Mesothelial cell of epicardium (in vitro differentiated cells): ENCODE measurements around the gene MYEOV. TPM values are rescaled to one million over a fixed set of nuclear protein-coding genes. Genes with fewer than 3 reads are reported as not detected.

Experiments
- DNase-seq, 2 experiments: peaks; one replicate each; pipeline ENCODE4 v3.0.0; 2021; ENCODE audit warnings: low spot score in 2 of 2; ENCODE audit not compliant: unreplicated experiment in 2 of 2
- H3K27ac Mint-ChIP-seq: 2 replicates; pipeline ENCODE4 v1.8.0; 2021; ENCODE audit warnings: mixed read lengths
- H3K27me3 Mint-ChIP-seq: 2 replicates; pipeline ENCODE4 v1.8.0; 2021; ENCODE audit warnings: low read depth, mixed read lengths
- H3K36me3 Mint-ChIP-seq: 2 replicates; pipeline ENCODE4 v1.8.0; 2021; ENCODE audit warnings: mixed read lengths
- H3K4me1 Mint-ChIP-seq: 2 replicates; pipeline ENCODE4 v1.8.0; 2021; ENCODE audit warnings: mixed read lengths
- H3K4me3 Mint-ChIP-seq: 2 replicates; pipeline ENCODE4 v1.8.0; 2021; ENCODE audit warnings: mild to moderate bottlenecking, moderate library complexity, mixed read lengths
- H3K9me3 Mint-ChIP-seq: 2 replicates; pipeline ENCODE4 v1.8.0; 2021; ENCODE audit warnings: mixed read lengths
- total RNA-seq: library from RNA; stranded (reverse); gene quantifications from 3 replicates; pipeline ENCODE4 v1.2.1, GENCODE V29; 2021
- TF ChIP-seq, protein P1 (sequence below): fragments of 200-600 bp; sonication (generic); IDR thresholded peaks from one replicate; pipeline ENCODE4 v1.5.0; 2021; ENCODE audit warnings: antibody characterized with exemption; ENCODE audit not compliant: unreplicated experiment

Gene MYEOV
- total RNA-seq, 1 donor from 2014 or later: 2.6 TPM

- H3K36me3 Mint-ChIP-seq: no peaks in the 10 kb centered on the region
- DNase-seq: no peak
- H3K4me3 Mint-ChIP-seq: no peak overlapping the region
- peaks cover 6% of the 10 kb centered on the region for H3K27me3 Mint-ChIP-seq
- H3K27ac Mint-ChIP-seq: no peak overlapping the region
- peaks cover 20% of the 10 kb centered on the region for H3K4me1 Mint-ChIP-seq
- TF ChIP-seq, protein P1, sequence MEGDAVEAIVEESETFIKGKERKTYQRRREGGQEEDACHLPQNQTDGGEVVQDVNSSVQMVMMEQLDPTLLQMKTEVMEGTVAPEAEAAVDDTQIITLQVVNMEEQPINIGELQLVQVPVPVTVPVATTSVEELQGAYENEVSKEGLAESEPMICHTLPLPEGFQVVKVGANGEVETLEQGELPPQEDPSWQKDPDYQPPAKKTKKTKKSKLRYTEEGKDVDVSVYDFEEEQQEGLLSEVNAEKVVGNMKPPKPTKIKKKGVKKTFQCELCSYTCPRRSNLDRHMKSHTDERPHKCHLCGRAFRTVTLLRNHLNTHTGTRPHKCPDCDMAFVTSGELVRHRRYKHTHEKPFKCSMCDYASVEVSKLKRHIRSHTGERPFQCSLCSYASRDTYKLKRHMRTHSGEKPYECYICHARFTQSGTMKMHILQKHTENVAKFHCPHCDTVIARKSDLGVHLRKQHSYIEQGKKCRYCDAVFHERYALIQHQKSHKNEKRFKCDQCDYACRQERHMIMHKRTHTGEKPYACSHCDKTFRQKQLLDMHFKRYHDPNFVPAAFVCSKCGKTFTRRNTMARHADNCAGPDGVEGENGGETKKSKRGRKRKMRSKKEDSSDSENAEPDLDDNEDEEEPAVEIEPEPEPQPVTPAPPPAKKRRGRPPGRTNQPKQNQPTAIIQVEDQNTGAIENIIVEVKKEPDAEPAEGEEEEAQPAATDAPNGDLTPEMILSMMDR: no peak
- no peaks in the 10 kb centered on the region for H3K9me3 Mint-ChIP-seq
Measured at GRCh38 chr11:69276165-69276564, 17.8 kb upstream of the MYEOV start.

DNA sequence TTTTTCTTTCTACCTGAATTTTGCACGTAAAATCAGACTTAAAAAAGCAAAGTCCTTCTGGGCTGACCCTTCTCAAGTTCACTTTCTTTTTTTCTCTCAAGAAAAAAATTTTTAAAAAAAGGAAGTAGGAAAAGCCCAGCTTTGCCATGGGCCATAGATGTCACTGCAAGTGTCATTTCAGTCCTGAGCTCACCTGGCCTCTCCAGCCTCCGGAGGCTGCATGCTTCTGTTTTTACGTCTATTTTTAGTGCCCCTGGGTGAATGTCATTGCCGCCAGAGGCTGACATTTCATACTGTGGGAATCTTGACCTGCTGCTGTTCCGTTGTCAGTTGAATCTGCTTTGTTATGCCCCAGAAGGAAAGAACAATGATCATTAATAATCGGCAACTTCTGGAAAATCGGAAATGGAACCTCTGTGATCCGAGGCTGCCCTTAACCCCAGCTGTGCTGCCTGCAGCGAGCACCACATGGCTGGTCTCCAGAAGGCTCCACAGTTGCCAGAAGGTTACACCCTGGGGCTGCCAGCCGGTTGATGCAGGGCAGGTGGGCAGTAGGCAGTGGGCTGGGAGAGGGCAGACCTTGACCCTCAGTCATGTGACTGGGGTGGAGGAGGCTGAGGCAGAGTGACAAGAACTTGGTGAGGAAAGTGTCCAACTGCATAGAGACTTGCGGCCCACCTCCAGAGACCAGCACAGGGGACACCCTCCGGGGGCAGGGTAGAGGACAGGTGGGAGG is 16.7 kb upstream of the MYEOV start:
- no peak for DNase-seq
- TF ChIP-seq, protein P1: no peak

DNA sequence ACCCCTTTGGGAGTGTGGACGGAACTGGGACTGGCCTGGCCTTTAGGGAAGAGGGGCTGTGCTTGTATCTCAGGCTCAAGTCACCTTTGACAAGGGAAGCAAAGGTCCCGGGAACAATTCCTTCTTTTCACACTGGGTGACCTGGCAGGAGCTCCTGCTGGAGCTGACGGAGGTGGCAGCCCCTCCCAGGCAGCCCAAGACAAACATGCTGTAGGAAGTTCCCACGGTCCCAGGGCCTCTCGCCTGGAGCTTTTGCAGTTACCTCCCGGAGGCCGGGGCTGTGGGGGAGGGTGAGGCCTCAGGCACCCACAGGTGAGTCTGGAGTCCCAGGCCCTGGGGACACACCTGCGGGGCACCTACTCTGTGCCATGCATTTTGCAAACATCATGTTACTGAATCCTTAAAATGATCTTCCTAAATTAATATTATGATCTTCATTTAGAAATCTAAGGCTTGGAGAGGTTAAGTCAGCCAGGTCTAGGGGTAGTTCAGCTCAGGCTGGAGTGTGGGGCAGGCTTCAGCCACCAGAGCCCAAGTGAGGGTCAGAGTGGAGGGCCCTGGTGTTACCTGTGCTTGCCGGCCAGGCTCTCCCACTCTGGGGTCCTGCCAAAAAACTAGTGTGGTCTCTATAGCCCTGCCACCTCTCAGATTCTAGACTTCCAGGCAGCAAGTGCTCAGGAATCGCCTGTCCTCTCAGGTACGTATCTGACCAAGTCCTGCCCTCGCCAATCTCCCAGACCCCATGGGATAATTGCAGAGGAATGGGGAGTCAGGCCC is 15.7 kb upstream of the MYEOV start:
- TF ChIP-seq, protein P1: no peak
- Mint-ChIP-seq H3K4me1 (peaks cover 22% of the 10 kb centered on the region), H3K9me3 (no peaks in the 10 kb centered on the region), H3K27me3 (peaks cover 4% of the 10 kb centered on the region), H3K36me3 (no peaks in the 10 kb centered on the region), H3K4me3 (no peak overlapping the region), H3K27ac (no peak overlapping the region)
- DNase-seq: no peak

More for the DNA sequence above, 16.7 kb upstream of the MYEOV start:
- no peak overlapping the region for H3K27ac Mint-ChIP-seq
- peaks cover 4% of the 10 kb centered on the region for H3K27me3 Mint-ChIP-seq
- H3K9me3 Mint-ChIP-seq: no peaks in the 10 kb centered on the region
- H3K4me1 Mint-ChIP-seq: peaks cover 22% of the 10 kb centered on the region
- no peak overlapping the region for H3K4me3 Mint-ChIP-seq
- H3K36me3 Mint-ChIP-seq: no peaks in the 10 kb centered on the region

DNA sequence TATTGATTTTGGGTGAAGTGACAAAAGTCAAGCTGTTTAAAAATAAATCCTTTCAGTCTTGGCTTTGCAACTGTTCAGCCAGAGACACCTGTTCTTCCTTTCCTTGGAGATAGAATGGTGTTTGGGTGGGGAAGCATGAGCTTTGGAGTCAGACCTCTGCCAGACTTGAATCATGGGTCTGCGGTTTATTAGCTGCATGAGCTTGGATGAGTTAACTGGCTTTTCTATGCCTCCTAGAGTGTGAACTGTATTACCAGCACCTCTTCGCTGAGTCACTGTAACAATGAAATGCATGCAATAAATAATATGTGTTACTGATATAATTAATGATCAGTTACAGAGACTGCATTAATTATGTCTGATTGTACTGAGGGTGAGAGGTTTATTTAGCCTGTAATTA is 13.5 kb upstream of the MYEOV start:
- Mint-ChIP-seq H3K9me3 (no peaks in the 10 kb centered on the region), H3K4me1 (peaks cover 16% of the 10 kb centered on the region), H3K4me3 (no peak overlapping the region), H3K27me3 (peaks cover 4% of the 10 kb centered on the region), H3K36me3 (no peaks in the 10 kb centered on the region), H3K27ac (no peak overlapping the region)
- TF ChIP-seq, protein P1: no peak
- no peak for DNase-seq

- DNase-seq: no peak
- TF ChIP-seq, protein P1: no peak
- Mint-ChIP-seq H3K27me3 (peaks cover 4% of the 10 kb centered on the region), H3K4me3 (no peak overlapping the region), H3K27ac (no peak overlapping the region), H3K4me1 (peaks cover 20% of the 10 kb centered on the region), H3K9me3 (no peaks in the 10 kb centered on the region), H3K36me3 (no peaks in the 10 kb centered on the region)
Measured at GRCh38 chr11:69280994-69281393, 13.0 kb upstream of the MYEOV start.
